HG03097 (cell line): ENCODE results near the gene RPL31.

ENCODE experiments used
- ATAC-seq: cut with Tn5 transposase; IDR thresholded peaks from one replicate; pipeline ENCODE4 v1.9.1; 2021; ENCODE audit not compliant: unreplicated experiment, low FRiP score

RPL31 gene

GRCh38 chr2:100974712-100975520 is 27.2 kb upstream of the RPL31 start:
- ATAC-seq: no peak

- no peak for ATAC-seq
These were observed 26.6 kb upstream of the RPL31 start for GRCh38 chr2:100975521-100975785.

GRCh38 chr2:100976061-100976460 is 26.0 kb upstream of the RPL31 start:
- no peak for ATAC-seq

GRCh38 chr2:100976645-100977391 is 25.3 kb upstream of the RPL31 start:
- peak; percentile 85 for ATAC-seq

- ATAC-seq: no peak
These were observed 24.6 kb upstream of the RPL31 start for GRCh38 chr2:100977511-100977910.

- no peak for ATAC-seq
These were observed 23.4 kb upstream of the RPL31 start for GRCh38 chr2:100978582-100979191.

- no peak for ATAC-seq
These were observed 22.0 kb upstream of the RPL31 start for GRCh38 chr2:100980046-100980445.

- ATAC-seq: no peak
These were observed 21.1 kb upstream of the RPL31 start for GRCh38 chr2:100981011-100981410.

- ATAC-seq: no peak
These were observed 19.6 kb upstream of the RPL31 start for GRCh38 chr2:100982431-100982861.

- no peak for ATAC-seq
These were observed 18.9 kb upstream of the RPL31 start for GRCh38 chr2:100983201-100983600.

- ATAC-seq: no peak
These were observed 18.3 kb upstream of the RPL31 start for GRCh38 chr2:100983684-100984310.

- ATAC-seq: no peak
These were observed 17.2 kb upstream of the RPL31 start for GRCh38 chr2:100984892-100985307.

GRCh38 chr2:100986157-100986556 is 15.9 kb upstream of the RPL31 start:
- ATAC-seq: no peak

- no peak for ATAC-seq
These were observed 14.6 kb upstream of the RPL31 start for GRCh38 chr2:100987536-100987935.

- ATAC-seq: no peak
These were observed 14.1 kb upstream of the RPL31 start for GRCh38 chr2:100987974-100988373.

GRCh38 chr2:100988630-100989417 is 13.3 kb upstream of the RPL31 start:
- ATAC-seq: no peak

GRCh38 chr2:100989666-100990065 is 12.4 kb upstream of the RPL31 start:
- no peak for ATAC-seq

GRCh38 chr2:100990166-100990565 is 11.9 kb upstream of the RPL31 start:
- no peak for ATAC-seq

- ATAC-seq: no peak
These were observed 11.3 kb upstream of the RPL31 start for GRCh38 chr2:100990650-100991403.

- no peak for ATAC-seq
These were observed 10.7 kb upstream of the RPL31 start for GRCh38 chr2:100991404-100991773.
